Right lobe of liver (tissue), 6 donors: Measurements from ENCODE around the gene PRKAR1B. TPM values are rescaled to one million over a fixed set of nuclear protein-coding genes. Genes with fewer than 3 reads are reported as not detected.

Experiments
- ATAC-seq, 4 donors: fragments of 200-7000 bp; cut with Tn5 transposase; one replicate each; pipeline ENCODE4 v1.9.1; 2020; ENCODE audit warnings: mild to moderate bottlenecking in 4 of 4, moderate library complexity in 4 of 4
- DNase-seq, 3 donors: peaks; one replicate each; pipeline ENCODE4 v3.0.0-alpha.2; 2020
- H3K27ac ChIP-seq, 3 donors: fragments of 200-600 bp; one replicate each; pipeline ENCODE4 v1.8.0; 2022
- H3K27me3 ChIP-seq, 2 donors: fragments of 200-600 bp; one replicate each; pipeline ENCODE4 v1.8.0; 2022
- H3K36me3 ChIP-seq, 4 donors: fragments of 200-600 bp; sonication (generic) in 1 of 4; one replicate each; pipeline versions ENCODE4 v1.5.1 to v1.8.0; 2017 to 2022; ENCODE audit warnings: control low read depth in 1 of 4
- H3K4me1 ChIP-seq, 4 donors: fragments of 200-600 bp; sonication (generic) in 1 of 4; one replicate each; pipeline versions ENCODE4 v1.5.1 to v1.8.0; 2017 to 2022; ENCODE audit warnings: control low read depth in 1 of 4
- H3K4me3 ChIP-seq, 3 donors: fragments of 200-600 bp; one replicate each; pipeline ENCODE4 v1.8.0; 2022
- H3K9me3 ChIP-seq, 4 donors: fragments of 200-600 bp; sonication (generic) in 1 of 4; one replicate each; pipeline versions ENCODE4 v1.5.1 to v1.8.0; 2017 to 2022; ENCODE audit warnings: control low read depth in 1 of 4
- CTCF ChIP-seq, 4 donors: fragments of 200-600 bp in 3 of 4; fragments of 450-650 bp in 1 of 4; IDR thresholded peaks; one replicate each; pipeline versions ENCODE4 v1.5.1 to v1.8.0; 2016 to 2022; ENCODE audit warnings: antibody characterized with exemption in 4 of 4, mild to moderate bottlenecking in 2 of 4
- POLR2A ChIP-seq: fragments of 450-650 bp; IDR thresholded peaks from one replicate; pipeline ENCODE4 v1.6.1; 2017; ENCODE audit warnings: antibody characterized with exemption, mild to moderate bottlenecking
- WGBS: methylation state at CpG from one replicate; pipeline ENCODE4 v1.1.6; 2018; ENCODE audit warnings: low coverage, low lambda C conversion rate; ENCODE audit not compliant: insufficient coverage; ENCODE audit errors: missing lambda C conversion rate; 5-methylcytosine and 5-hydroxymethylcytosine counted together
- intact Hi-C, 2 donors: fragments of 100-400 bp; cut with DNase I; formaldehyde crosslinking; loops; one replicate each; pipeline versions ENCODE4 v1.11.2 to v1.14.1; 2022
- total RNA-seq, 6 experiments: library from RNA; depleted of rRNA in 2 of 6; stranded (reverse); fragments of >200 nt in 2 of 6; fragmentation: NEBNext Ultra II Directional in 3 of 6; extraction: Animal tissue kit (Norgen Biotek cat#: 25700) in 3 of 6; gene quantifications; one replicate each; pipeline versions ENCODE4 v1.1.0 to v1.2.4, GENCODE V29; 2016 to 2023
- donor health status: DM: no; HTN: yes; CAD: no.
- donor health status: DM: no; HTN: no; CAD: no.
- donor health status: DM: no; HTN: no; CAD: no.
- donor health status: DM: no; HTN: yes; CAD: no.
- donor health status: DM: no; HTN: yes; CAD: no.

The PRKAR1B gene
- total RNA-seq, 6 experiments from 2014 or later = 4.7 to 20.8 (median 11.3) TPM

DNA sequence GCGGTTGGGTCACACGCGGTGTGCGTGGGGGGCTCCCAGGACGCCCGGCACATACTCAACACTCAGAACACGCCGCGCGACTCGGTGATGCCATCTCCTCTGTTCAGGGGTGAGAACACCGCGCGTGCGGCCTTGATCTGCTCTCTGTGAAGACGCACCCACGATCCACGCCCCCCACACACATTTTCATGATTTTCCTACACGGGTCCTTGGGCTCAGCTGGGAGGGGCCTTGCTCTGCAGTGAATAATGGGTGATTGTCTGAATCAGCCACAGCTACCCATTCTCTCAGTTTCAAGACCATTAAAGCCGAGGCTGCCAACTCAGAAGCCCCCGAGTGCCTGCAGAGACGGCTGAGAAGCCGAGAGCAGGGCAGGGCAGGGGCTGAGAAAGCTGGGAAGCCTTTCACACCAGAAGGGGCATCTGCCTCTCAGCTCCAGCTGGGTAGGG, 153.1 kb downstream of the PRKAR1B start:
- WGBS = 80% methylated on average over 3 of the region's 23 CpGs
- H3K4me3 ChIP-seq = no peak overlapping the region
- ATAC-seq = no peak

DNA sequence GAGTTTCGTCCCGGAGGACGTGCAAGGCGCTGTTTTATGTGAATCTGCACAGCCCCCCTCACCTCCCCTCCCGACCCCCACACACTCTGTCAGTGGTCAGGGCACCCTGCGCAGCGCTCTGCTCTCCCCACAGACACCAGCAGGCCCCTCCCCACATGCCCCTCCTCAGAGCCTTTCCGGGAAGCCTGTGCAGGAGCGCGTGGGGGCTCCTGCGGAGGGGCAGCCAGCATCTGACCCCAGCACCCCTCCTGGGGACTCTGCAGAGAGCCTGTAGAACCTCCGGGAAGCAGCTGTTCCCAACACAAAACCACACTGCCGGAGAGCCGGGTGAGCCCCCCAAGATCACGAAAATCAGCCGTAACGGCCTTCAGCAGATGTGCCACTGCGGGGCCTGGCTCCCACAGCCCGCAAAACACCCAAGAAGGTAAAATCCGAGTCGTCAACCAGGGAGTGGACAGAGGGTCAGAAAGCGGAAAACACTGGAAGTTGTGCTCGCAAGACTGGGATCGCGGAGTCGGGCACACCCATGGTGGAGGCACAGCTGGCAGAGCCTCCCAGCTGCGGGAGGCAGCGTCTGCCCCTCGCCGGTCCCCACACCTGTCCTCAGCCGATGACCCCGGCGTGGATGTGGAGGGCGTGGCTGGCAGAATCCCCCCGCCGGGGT, 153.7 kb downstream of the PRKAR1B start:
- no peaks in the 10 kb centered on the region for H3K4me1 ChIP-seq
- H3K9me3 ChIP-seq = no peaks in the 10 kb centered on the region
- intact Hi-C loops = no loop called here
- no peak for DNase-seq
- TF ChIP-seq CTCF (IDR thresholded peaks at IDR 0.05) (no peak), POLR2A (no peak)
- ATAC-seq = no peak
- no peak overlapping the region for H3K27ac ChIP-seq
- no peak overlapping the region for H3K4me3 ChIP-seq
- H3K36me3 ChIP-seq = no peaks in the 10 kb centered on the region
- WGBS = 98% methylated on average over 9 of the region's 36 CpGs
- no peaks in the 10 kb centered on the region for H3K27me3 ChIP-seq

More for the DNA sequence above, 153.1 kb downstream of the PRKAR1B start:
- no peaks in the 10 kb centered on the region for H3K36me3 ChIP-seq
- H3K4me1 ChIP-seq = no peaks in the 10 kb centered on the region
- no peak for TF ChIP-seq POLR2A
- no peak for TF ChIP-seq CTCF (IDR thresholded peaks at IDR 0.05)
- intact Hi-C loops = no loop called here
- no peaks in the 10 kb centered on the region for H3K9me3 ChIP-seq
- H3K27me3 ChIP-seq = no peaks in the 10 kb centered on the region
- DNase-seq = no peak
- H3K27ac ChIP-seq = no peak overlapping the region

DNA sequence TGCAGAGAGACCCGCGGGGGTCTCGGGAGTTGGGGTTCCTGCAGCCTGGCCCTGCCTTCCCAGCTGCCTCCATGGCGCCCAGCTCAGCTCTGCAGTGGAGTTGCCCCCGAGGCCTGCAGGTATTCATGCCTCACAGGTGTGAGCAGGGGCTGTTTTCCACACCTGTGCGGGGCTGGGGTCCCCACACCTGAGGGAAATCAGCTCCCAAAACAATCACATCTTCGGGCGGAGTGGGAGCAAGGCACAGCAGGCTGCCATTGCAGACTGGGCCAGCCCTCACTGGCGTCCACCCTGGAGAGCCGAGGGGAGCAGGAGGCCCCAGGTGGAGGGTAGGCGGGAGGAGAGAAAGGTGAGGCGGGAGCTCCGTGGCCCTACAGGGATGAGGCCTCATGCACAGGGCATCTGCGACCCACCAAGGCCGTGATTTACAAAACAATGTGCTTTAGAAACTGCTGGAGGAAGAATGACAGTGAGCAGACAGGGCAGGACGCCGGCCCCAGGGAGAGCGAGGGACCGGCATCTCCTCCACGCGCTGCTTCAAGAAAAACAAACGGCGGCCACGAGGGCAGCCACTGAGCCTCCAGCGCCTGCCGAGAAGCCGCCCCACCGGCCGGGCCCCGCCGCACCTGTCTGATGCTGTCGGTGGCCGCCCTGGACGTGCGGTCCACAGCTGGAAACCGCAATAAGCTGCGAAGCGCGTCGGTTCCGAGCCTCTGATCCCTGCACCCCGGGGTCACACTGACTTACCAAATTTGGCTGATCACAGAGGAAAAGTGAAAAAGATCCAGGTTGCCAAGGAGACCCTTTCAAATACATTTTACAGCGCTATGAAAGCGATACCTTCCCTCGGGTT, 154.4 kb downstream of the PRKAR1B start:
- ATAC-seq = no peak
- H3K27me3 ChIP-seq = no peaks in the 10 kb centered on the region

More for the DNA sequence above, 154.4 kb downstream of the PRKAR1B start:
- intact Hi-C loops = no loop called here
- TF ChIP-seq POLR2A = no peak
- TF ChIP-seq CTCF (IDR thresholded peaks at IDR 0.05) = no peak
- Histone ChIP-seq H3K27ac (no peak overlapping the region), H3K36me3 (no peaks in the 10 kb centered on the region), H3K9me3 (no peaks in the 10 kb centered on the region), H3K4me3 (no peak overlapping the region), H3K4me1 (no peaks in the 10 kb centered on the region)
- no peak for DNase-seq
- 93% methylated on average over 9 of the region's 45 CpGs for WGBS
